Measurements from ENCODE around the gene COLEC12. TPM values are rescaled to one million over a fixed set of nuclear protein-coding genes. Genes with fewer than 3 reads are reported as not detected.

The COLEC12 gene
- total and polyA plus RNA-seq, 8 donors: 0.35 to 5.5 (median 1.3) TPM

DNA sequence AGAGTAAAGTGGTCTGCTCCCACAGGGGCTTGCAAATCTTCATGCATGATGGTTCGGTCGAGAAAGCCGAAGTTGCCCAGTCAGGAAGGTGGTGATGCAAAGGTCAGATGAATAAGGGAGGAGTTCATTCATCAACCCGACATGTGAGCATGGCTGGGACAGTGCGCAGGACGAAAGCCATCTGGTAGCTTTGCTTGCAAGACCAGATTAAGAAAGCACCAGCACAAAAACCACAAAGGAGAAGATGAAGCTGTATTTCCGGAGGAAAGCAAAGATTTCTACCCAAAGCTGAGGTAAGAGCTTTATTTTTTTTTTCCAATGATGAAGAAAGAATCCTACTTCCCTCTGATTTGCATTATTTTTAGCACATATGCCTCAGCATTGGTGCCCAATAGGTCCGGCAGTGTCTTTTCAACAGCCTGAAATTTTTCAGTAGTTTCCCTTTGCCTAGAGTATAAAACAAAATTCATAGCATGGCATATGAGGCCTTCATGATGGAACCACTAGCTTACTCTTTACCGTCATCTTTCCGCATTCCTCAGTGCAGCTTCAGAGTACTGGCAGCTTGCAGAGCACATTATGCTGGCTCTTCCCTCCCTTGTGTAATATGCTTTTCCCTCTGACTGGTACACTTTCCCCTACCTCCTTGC is 120.7 kb downstream of the COLEC12 start:
- FAIRE-seq (no peak), ATAC-seq (peak in 1 of 4 donors; percentile 34), DNase-seq (peak in 1 of 6 donors; percentile 37)
- TF ChIP-seq, protein P1, sequence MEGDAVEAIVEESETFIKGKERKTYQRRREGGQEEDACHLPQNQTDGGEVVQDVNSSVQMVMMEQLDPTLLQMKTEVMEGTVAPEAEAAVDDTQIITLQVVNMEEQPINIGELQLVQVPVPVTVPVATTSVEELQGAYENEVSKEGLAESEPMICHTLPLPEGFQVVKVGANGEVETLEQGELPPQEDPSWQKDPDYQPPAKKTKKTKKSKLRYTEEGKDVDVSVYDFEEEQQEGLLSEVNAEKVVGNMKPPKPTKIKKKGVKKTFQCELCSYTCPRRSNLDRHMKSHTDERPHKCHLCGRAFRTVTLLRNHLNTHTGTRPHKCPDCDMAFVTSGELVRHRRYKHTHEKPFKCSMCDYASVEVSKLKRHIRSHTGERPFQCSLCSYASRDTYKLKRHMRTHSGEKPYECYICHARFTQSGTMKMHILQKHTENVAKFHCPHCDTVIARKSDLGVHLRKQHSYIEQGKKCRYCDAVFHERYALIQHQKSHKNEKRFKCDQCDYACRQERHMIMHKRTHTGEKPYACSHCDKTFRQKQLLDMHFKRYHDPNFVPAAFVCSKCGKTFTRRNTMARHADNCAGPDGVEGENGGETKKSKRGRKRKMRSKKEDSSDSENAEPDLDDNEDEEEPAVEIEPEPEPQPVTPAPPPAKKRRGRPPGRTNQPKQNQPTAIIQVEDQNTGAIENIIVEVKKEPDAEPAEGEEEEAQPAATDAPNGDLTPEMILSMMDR (IDR thresholded peaks at IDR 0.05): no peak
- H3K9me3 ChIP-seq: no peaks in the 10 kb centered on the region
- WGBS, 2 donors: 87 to 89% methylated on average over 10 of the region's 10 CpGs
- H3K27ac ChIP-seq: no peak overlapping the region
- no peak overlapping the region for H3K4me3 ChIP-seq
- no peaks in the 10 kb centered on the region for H3K36me3 ChIP-seq
- intact Hi-C loops (cut with DNase I): no loop called here
- no peaks in the 10 kb centered on the region for H3K27me3 ChIP-seq
- peaks cover 24 to 35% (median 34%) of the 10 kb centered on the region in 3 donors for H3K4me1 ChIP-seq

DNA sequence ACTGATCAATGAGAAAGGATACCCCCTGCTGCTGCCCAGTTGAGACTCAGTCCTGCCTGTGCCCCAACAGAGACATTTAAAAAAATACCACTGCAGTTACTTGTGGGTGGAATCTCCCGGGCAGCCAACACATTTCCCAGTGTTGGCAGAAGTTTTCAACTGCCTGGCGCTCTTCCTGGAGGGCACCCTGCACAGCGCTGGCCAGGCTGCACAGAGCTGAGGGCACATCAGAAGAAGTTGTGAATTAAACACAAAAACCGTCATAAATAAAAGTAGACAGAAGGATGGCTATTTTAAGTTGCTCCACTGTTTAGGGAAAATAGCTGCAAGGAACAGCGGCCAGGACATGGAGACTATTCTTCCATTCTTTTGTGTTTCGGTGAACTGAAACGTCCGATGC is 122.4 kb downstream of the COLEC12 start:
- H3K27ac ChIP-seq: no peak overlapping the region
- TF ChIP-seq, protein P1 (IDR thresholded peaks at IDR 0.05): no peak
- FAIRE-seq: no peak
- intact Hi-C loops (cut with DNase I): no loop called here
- no peak overlapping the region for H3K4me3 ChIP-seq
- H3K9me3 ChIP-seq: no peaks in the 10 kb centered on the region
- 39 to 48% methylated on average over 8 of the region's 8 CpGs for WGBS, 2 donors
- peak in 3 of 4 donors; percentile 27 to 62 (median 45) for ATAC-seq
- H3K36me3 ChIP-seq: no peaks in the 10 kb centered on the region
- no peaks in the 10 kb centered on the region for H3K27me3 ChIP-seq
- H3K4me1 ChIP-seq: peaks cover 32 to 43% (median 39%) of the 10 kb centered on the region in 3 donors
- peak in 2 of 6 donors; percentile 30 to 44 for DNase-seq

DNA sequence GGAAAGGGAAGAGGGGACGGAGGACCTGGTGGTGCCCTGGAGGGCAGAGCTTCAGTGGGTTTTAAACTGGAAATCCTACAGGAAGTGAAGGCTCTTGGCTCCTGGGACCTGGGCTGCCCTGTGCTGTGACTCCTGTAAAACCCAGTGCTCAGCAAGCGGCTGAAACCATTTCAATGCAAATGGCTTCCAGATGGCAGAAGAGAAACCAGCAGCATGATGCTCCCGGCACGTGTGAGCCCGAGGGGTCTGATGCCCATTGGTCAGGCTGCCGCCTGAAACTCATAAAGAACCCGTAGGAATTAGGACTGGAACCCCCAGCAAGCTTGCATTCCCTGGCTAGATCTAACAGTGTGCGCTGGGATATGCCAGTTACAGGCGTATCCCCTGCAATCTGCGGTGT is 123.4 kb downstream of the COLEC12 start:
- intact Hi-C loops (cut with DNase I): no loop called here
- H3K36me3 ChIP-seq: no peaks in the 10 kb centered on the region
- no peak for FAIRE-seq

DNA sequence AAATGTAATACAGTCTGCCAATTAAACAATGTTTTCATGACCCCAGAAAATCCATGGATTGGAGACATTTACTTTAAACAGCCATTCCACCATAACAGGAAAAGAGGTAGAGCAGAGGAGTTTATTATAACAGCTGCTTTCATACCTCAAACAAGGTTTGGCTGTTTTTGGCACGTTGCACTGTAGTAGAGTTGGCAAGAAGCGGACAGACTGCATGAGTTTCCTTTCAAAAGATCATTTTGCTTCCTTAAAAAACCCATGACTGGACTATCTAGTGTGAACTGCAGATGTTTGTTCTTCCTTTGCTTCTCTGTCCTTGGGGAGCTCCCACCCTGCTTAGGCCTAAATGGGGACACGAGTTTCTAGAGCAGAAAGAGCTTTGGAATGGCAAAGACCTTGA is 124.2 kb downstream of the COLEC12 start:
- Histone ChIP-seq H3K36me3 (no peaks in the 10 kb centered on the region), H3K9me3 (no peaks in the 10 kb centered on the region), H3K4me1 (peaks cover 33 to 43% (median 39%) of the 10 kb centered on the region in 3 donors), H3K27me3 (no peaks in the 10 kb centered on the region), H3K27ac (peak overlapping the region; percentile 30 to 64 (median 56)), H3K4me3 (no peak overlapping the region)
- DNase-seq: peak in 4 of 6 donors; percentile 39 to 69 (median 64)
- intact Hi-C loops (cut with DNase I): no loop called here
- ATAC-seq: peak; percentile 52 to 74 (median 62)
- TF ChIP-seq, protein P1 (IDR thresholded peaks at IDR 0.05): no peak
- WGBS, 2 donors: 19 to 20% methylated on average over 3 of the region's 3 CpGs
- no peak for FAIRE-seq

More for the DNA sequence above, 123.4 kb downstream of the COLEC12 start:
- no peaks in the 10 kb centered on the region for H3K9me3 ChIP-seq
- TF ChIP-seq, protein P1 (IDR thresholded peaks at IDR 0.05): no peak
- DNase-seq (no peak), ATAC-seq (no peak)
- H3K4me1 ChIP-seq: peaks cover 32 to 43% (median 39%) of the 10 kb centered on the region in 3 donors
- no peaks in the 10 kb centered on the region for H3K27me3 ChIP-seq
- peak overlapping the region in 2 of 4 donors; percentile 48 to 64 for H3K27ac ChIP-seq
- no peak overlapping the region for H3K4me3 ChIP-seq
- 82 to 84% methylated on average over 10 of the region's 10 CpGs for WGBS, 2 donors

DNA sequence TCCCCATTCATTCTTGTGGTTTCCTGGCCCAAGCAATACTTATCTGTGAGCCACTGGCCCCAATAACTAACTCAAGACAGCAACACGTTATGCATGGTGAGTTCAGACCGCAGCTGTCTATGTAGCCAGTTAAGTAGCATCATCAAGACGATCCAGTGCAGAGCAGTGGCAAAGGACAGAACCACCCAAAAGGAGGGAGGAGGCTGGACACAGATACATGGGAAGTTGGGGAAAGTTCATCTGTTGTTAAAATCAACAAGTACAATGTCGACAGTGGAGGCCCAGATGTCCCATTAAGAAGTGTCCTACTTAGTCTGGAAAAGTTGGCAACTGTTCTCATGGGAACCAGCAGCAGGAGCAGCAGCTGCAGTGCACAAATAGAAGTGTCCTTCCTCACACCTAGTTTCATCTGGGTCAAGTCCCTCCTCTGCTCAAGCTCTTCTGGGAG is 125.8 kb downstream of the COLEC12 start:
- DNase-seq: peak in 4 of 6 donors; percentile 71 to 76 (median 72)

More for the DNA sequence above, 125.8 kb downstream of the COLEC12 start:
- peak overlapping the region; percentile 45 to 64 (median 56) for H3K27ac ChIP-seq
- TF ChIP-seq, protein P1 (IDR thresholded peaks at IDR 0.05): no peak
- FAIRE-seq (no peak), ATAC-seq (peak; percentile 51 to 83 (median 75))
- H3K9me3 ChIP-seq: no peaks in the 10 kb centered on the region
- no peak overlapping the region for H3K4me3 ChIP-seq
- intact Hi-C loops (cut with DNase I): no loop called here
- H3K4me1 ChIP-seq: peaks cover 39 to 43% (median 39%) of the 10 kb centered on the region in 3 donors
- H3K27me3 ChIP-seq: no peaks in the 10 kb centered on the region
- no peaks in the 10 kb centered on the region for H3K36me3 ChIP-seq
- WGBS, 2 donors: 37 to 56% methylated on average over 4 of the region's 4 CpGs
